Peyer's patch (tissue), 4 donors: ENCODE results near the gene FNDC1. TPM values are rescaled to one million over a fixed set of nuclear protein-coding genes. Genes with fewer than 3 reads are reported as not detected.

Experiments
- DNase-seq, 3 donors: peaks; one replicate each; pipeline ENCODE4 v3.0.0-alpha.2; 2017 to 2019
- H3K27ac ChIP-seq, 4 donors: fragments of 200-600 bp; sonication (generic); one replicate each; pipeline ENCODE4 v1.5.1; 2016 to 2019
- H3K27me3 ChIP-seq, 2 donors: fragments of 200-600 bp; sonication (generic); one replicate each; pipeline ENCODE4 v1.5.1; 2019
- H3K36me3 ChIP-seq, 3 donors: fragments of 200-600 bp; sonication (generic); one replicate each; pipeline ENCODE4 v1.5.1; 2016 to 2019
- H3K4me1 ChIP-seq, 4 donors: fragments of 200-600 bp; sonication (generic); one replicate each; pipeline ENCODE4 v1.5.1; 2016 to 2019
- H3K4me3 ChIP-seq, 4 donors: fragments of 200-600 bp; sonication (generic); 1 replicate in 3 of 4; 2 replicates in 1 of 4; pipeline ENCODE4 v1.5.1; 2016 to 2019; ENCODE audit warnings: mild to moderate bottlenecking in 1 of 4
- H3K9me3 ChIP-seq, 4 donors: fragments of 200-600 bp; sonication (generic); one replicate each; pipeline ENCODE4 v1.5.1; 2016 to 2019; ENCODE audit warnings: mild to moderate bottlenecking in 1 of 4
- POLR2A ChIP-seq, 2 donors: fragments of 450-650 bp; IDR thresholded peaks; one replicate each; pipeline ENCODE4 v1.5.1; 2017; ENCODE audit warnings: antibody characterized with exemption in 2 of 2, mild to moderate bottlenecking in 2 of 2, moderate library complexity in 2 of 2
- total RNA-seq, 4 donors: library from RNA; depleted of rRNA; stranded (reverse); fragments of >200 nt; gene quantifications; one replicate each; pipeline ENCODE4 v1.1.0, GENCODE V29; 2016
- TF ChIP-seq, protein P1 (sequence below), 6 experiments: fragments of 450-650 bp in 4 of 6; fragments of 200-600 bp in 2 of 6; sonication (generic) in 1 of 6; IDR thresholded peaks; one replicate each; pipeline ENCODE4 v1.5.1; 2017 to 2019; ENCODE audit warnings: antibody characterized with exemption in 6 of 6, mild to moderate bottlenecking in 3 of 6, moderate library complexity in 1 of 6

Gene FNDC1
- total RNA-seq, 4 donors from 2014 or later = 0.54 to 1.7 TPM; not detected in 2

DNA sequence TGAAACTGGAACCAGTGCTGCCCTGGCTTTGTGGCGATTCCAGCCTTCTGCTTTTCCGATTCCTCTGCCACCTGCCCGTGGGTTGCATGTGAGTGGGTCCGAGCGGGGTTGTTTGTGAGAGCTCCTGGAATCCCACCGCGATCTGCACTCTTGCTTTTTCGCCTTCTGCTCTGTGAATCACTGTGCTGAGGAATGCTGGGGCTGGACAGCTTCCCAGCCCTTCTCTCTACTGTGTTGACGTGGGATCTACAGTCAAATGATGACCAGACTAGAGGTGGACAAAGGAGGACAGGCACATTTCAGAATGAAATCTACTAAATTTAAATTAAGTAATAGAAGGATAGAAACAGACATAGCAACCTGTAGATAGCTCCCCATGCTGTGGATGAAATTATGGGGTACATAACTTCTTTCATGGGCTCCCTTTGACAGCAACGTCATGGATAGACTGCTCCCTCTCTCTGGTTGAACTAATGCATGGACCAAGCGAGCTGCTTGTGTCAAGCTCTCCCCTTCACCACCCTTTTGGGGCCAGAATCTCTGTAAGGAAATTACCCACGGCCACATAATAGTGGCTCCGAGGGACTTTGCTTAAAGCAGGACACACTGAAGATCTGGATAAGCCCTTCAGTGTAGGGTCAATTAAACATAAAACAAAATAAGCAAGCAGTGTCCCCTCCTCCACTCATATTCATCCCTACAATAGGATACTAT is 2.0 kb downstream of the FNDC1 start:
- no peak overlapping the region for H3K4me3 ChIP-seq
- TF ChIP-seq, protein P1, sequence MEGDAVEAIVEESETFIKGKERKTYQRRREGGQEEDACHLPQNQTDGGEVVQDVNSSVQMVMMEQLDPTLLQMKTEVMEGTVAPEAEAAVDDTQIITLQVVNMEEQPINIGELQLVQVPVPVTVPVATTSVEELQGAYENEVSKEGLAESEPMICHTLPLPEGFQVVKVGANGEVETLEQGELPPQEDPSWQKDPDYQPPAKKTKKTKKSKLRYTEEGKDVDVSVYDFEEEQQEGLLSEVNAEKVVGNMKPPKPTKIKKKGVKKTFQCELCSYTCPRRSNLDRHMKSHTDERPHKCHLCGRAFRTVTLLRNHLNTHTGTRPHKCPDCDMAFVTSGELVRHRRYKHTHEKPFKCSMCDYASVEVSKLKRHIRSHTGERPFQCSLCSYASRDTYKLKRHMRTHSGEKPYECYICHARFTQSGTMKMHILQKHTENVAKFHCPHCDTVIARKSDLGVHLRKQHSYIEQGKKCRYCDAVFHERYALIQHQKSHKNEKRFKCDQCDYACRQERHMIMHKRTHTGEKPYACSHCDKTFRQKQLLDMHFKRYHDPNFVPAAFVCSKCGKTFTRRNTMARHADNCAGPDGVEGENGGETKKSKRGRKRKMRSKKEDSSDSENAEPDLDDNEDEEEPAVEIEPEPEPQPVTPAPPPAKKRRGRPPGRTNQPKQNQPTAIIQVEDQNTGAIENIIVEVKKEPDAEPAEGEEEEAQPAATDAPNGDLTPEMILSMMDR (IDR thresholded peaks at IDR 0.05) = no peak
- no peak for TF ChIP-seq POLR2A (IDR thresholded peaks at IDR 0.05)
- no peaks in the 10 kb centered on the region for H3K36me3 ChIP-seq
- DNase-seq = peak in 1 of 3 donors; percentile 17
- H3K27me3 ChIP-seq = peaks cover 0 to 3% of the 10 kb centered on the region in 2 donors
- peaks cover 0 to 20% (median 3%) of the 10 kb centered on the region in 4 donors for H3K4me1 ChIP-seq
- no peak overlapping the region for H3K27ac ChIP-seq
- H3K9me3 ChIP-seq = no peaks in the 10 kb centered on the region

DNA sequence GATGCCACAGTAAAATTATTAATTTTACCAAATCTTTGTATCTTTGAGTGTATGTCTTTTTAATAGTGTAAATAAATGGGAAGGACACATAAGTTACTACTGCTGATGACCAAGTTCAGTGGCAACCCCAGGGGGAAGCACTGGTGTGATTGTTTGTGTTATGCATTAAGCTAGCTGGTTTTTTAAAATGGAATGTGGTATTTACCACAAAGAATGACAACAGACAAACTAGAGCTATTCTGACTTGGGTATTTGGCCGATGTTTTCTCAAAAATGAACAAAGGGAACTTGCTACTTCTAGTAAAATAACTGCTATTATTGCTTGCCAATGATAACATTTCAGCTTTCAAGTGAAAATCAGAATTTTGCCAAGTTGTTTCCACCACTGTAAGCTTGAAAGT is 2.9 kb downstream of the FNDC1 start:
- H3K27me3 ChIP-seq = peaks cover 0 to 3% of the 10 kb centered on the region in 2 donors
- H3K4me1 ChIP-seq = peaks cover 0 to 20% (median 3%) of the 10 kb centered on the region in 4 donors
- no peak for DNase-seq
- no peaks in the 10 kb centered on the region for H3K36me3 ChIP-seq
- H3K9me3 ChIP-seq = no peaks in the 10 kb centered on the region
- no peak overlapping the region for H3K4me3 ChIP-seq
- H3K27ac ChIP-seq = no peak overlapping the region
- TF ChIP-seq, protein P1 (IDR thresholded peaks at IDR 0.05) = no peak
- no peak for TF ChIP-seq POLR2A (IDR thresholded peaks at IDR 0.05)

DNA sequence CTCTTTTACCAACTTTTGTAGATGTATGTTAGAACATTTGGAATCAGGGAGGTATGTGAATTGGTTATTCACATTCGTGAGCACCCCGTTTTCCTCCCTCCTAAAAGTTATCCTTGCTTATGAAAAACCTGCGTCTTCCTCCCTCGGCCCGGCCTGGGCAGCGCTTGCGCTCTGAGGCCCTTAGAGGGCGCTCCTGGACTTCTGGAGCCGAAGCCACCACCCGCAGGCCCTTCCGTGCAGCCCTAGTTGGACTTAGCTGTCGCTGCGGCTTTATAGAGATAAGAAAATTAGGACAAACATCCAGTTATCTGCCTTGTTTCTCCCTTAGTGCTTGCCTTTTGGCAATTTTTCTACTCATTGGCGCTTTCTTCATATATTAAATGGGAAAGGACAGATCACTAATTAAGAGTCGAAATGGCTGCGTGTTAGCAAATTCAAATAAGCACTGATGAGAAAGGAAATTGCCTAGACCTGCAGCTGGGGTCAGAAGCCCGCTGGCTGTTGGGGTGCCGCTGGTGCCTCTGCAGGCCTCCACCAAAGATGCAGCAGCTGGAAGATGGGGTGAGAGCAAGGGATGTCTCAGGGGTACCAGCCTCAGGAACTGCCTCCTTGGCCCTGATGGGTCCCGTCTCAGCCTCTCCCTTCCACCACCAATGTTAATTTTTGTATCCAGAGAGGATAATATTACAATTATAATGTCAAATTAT is 5.2 kb downstream of the FNDC1 start:
- TF ChIP-seq, protein P1 (IDR thresholded peaks at IDR 0.05) = peak in 5 of 6 experiments; percentile 53 to 88 (median 70)
- TF ChIP-seq POLR2A (IDR thresholded peaks at IDR 0.05) = no peak
- Histone ChIP-seq H3K27me3 (no peaks in the 10 kb centered on the region), H3K4me1 (peaks cover 0 to 13% (median 2%) of the 10 kb centered on the region in 4 donors), H3K27ac (no peak overlapping the region), H3K9me3 (no peaks in the 10 kb centered on the region), H3K4me3 (peak overlapping the region in 1 of 4 donors; percentile 12), H3K36me3 (no peaks in the 10 kb centered on the region)
- peak; percentile 47 to 80 (median 68) for DNase-seq

DNA sequence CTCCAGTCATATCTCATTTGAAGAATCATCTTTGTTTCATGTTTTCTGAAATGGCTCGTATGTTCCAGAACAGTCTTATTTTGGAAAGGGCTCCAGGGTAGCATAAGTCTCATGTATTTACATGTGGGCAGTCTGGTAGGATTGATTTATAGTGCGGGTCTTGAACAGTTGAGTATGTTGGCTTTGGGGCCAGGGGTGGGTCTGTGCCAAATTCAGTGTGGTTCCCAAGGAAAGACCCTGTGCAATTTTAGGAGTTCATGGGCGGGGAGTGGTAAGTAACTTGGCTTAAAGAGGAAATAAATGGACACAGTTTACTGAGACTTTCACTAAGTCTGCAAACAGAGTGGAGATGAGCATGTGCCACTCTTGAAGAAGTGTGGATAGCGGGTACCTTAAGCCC is 7.7 kb downstream of the FNDC1 start:
- no peak overlapping the region for H3K27ac ChIP-seq
- H3K4me3 ChIP-seq = no peak overlapping the region
- DNase-seq = no peak
- H3K9me3 ChIP-seq = no peaks in the 10 kb centered on the region
- no peaks in the 10 kb centered on the region for H3K27me3 ChIP-seq
- H3K36me3 ChIP-seq = no peaks in the 10 kb centered on the region
- TF ChIP-seq POLR2A (IDR thresholded peaks at IDR 0.05) = no peak
- TF ChIP-seq, protein P1 (IDR thresholded peaks at IDR 0.05) = no peak
- H3K4me1 ChIP-seq = no peaks in the 10 kb centered on the region

DNA sequence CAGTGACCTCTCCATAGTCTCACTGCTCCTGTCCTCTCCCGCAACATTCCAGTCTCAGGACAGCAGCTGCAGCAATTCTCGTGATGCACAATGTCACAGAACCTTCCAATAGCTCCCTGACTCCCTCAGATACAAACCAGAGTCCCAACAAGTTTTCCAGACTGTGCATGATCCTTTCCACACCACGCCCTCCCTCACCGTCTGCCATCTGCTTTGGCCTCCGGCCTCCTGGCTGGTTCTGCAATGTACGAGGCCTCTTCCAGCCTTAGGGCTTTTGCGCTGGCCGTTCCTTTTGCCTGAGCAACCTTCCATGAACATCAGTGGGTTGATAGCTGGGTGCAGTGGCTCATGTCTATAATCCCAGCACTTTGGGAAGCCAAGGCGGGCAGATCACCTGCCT is 9.6 kb downstream of the FNDC1 start:
- Histone ChIP-seq H3K4me3 (no peak overlapping the region), H3K36me3 (no peaks in the 10 kb centered on the region), H3K4me1 (no peaks in the 10 kb centered on the region), H3K27ac (no peak overlapping the region), H3K9me3 (no peaks in the 10 kb centered on the region), H3K27me3 (no peaks in the 10 kb centered on the region)
- TF ChIP-seq, protein P1 (IDR thresholded peaks at IDR 0.05) = no peak
- no peak for TF ChIP-seq POLR2A (IDR thresholded peaks at IDR 0.05)
- DNase-seq = no peak
